Brain microvascular endothelial cell (primary cell): ENCODE measurements around the gene EXT2.

Experiments used
- DNase-seq: peaks from one replicate; pipeline ENCODE4 v3.0.0-alpha.2; 2020
- H3K27ac ChIP-seq: fragments of 250-450 bp; sonication (Bioruptor Pico); 2 replicates; pipeline ENCODE4 v1.5.1; 2020; ENCODE audit warnings: mild to moderate bottlenecking, moderate library complexity
- H3K27me3 ChIP-seq: fragments of 250-450 bp; sonication (Bioruptor Pico); replicated peaks from 2 replicates; pipeline ENCODE4 v1.5.1; 2020; ENCODE audit warnings: mild to moderate bottlenecking
- H3K36me3 ChIP-seq: fragments of 250-450 bp; sonication (Bioruptor Pico); replicated peaks from 2 replicates; pipeline ENCODE4 v1.5.1; 2020; ENCODE audit warnings: mild to moderate bottlenecking
- H3K4me3 ChIP-seq: 2 replicates; pipeline ENCODE4 v1.5.1; 2011; ENCODE audit warnings: low read depth, mild to moderate bottlenecking, control low read depth, low read length, moderate library complexity
- in situ Hi-C: cut with HindIII; loops from 2 replicates; pipeline ENCODE4 v1.10.0; 2017; ENCODE audit warnings: low sequenced_read_pairs, low pct_ligation_motif_present
- TF ChIP-seq, protein P1 (sequence below): IDR thresholded peaks from 2 replicates; pipeline ENCODE4 v1.5.1; 2011; ENCODE audit warnings: low read depth, mild to moderate bottlenecking, moderate library complexity, low read length, control low read depth, inconsistent platforms; ENCODE audit errors: missing control alignments

Gene EXT2

DNA sequence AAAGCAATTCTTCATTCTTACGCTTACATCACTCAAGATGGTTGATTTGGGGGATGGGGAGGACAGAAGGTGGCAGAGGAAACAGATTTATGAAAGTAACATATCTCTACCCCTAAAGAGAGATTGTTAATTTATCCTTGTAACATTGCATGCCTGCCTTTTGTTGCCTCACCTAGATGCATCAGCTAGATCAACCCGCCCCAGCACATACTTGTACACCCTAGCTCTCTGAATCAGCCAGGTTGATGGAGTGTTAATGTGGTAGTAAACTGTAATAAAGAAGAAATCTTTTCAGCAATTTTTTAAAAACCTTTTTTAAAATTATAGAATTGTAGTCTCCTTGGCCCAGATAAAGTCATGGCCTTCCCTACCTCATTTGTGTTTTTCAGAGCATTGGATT lies 51.5 kb downstream of the EXT2 start:
- TF ChIP-seq, protein P1, sequence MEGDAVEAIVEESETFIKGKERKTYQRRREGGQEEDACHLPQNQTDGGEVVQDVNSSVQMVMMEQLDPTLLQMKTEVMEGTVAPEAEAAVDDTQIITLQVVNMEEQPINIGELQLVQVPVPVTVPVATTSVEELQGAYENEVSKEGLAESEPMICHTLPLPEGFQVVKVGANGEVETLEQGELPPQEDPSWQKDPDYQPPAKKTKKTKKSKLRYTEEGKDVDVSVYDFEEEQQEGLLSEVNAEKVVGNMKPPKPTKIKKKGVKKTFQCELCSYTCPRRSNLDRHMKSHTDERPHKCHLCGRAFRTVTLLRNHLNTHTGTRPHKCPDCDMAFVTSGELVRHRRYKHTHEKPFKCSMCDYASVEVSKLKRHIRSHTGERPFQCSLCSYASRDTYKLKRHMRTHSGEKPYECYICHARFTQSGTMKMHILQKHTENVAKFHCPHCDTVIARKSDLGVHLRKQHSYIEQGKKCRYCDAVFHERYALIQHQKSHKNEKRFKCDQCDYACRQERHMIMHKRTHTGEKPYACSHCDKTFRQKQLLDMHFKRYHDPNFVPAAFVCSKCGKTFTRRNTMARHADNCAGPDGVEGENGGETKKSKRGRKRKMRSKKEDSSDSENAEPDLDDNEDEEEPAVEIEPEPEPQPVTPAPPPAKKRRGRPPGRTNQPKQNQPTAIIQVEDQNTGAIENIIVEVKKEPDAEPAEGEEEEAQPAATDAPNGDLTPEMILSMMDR, result no peak
- no peak for DNase-seq
- Histone ChIP-seq H3K4me3 (no peak overlapping the region), H3K36me3 (no peaks in the 10 kb centered on the region), H3K27me3 (no peaks in the 10 kb centered on the region), H3K27ac (no peak overlapping the region)
- in situ Hi-C loops, result no loop called here

DNA sequence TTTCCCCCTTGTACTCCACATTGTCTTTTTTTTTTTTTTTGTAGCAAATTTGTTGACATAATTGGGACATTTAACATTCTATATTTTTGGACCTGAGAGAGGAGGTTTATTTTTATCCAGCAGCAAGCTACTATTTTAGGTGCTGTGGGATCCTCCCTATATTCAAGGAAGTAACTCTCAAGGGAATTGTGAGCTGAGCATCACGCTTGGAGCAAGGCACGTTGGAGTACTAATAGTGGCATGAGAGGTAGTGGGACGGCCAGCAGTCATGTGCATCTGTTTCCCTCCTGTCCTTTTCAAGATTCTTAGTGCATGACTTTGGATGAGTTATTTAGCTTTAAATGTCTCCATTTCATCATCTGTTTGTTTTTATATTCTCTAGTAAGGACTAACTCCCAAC lies 52.3 kb downstream of the EXT2 start:
- H3K4me3 ChIP-seq, result no peak overlapping the region
- no peaks in the 10 kb centered on the region for H3K27me3 ChIP-seq
- no peaks in the 10 kb centered on the region for H3K36me3 ChIP-seq
- in situ Hi-C loops, result no loop called here
- no peak for DNase-seq
- TF ChIP-seq, protein P1, result no peak
- H3K27ac ChIP-seq, result no peak overlapping the region

DNA sequence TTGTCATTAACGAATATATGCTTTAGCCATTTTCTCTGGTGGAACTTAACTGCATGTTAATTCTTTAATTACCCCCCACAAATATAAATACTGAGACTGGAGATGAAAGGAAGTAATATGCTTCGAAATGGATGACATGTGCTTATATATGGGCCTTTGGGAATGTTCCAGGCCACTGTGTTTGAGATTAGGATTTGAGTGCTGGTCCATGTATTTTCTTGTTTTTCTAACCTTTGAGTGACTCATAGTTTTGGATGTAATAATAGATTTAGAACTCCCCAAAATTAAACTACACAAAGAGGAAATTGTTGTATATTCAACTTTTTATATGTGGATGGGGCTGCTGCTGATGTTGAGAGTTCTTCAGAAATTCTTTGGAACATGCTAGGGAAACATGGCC lies 54.2 kb downstream of the EXT2 start:
- peak; percentile 22 for DNase-seq
- TF ChIP-seq, protein P1, result no peak
- no peaks in the 10 kb centered on the region for H3K27me3 ChIP-seq
- H3K36me3 ChIP-seq, result no peaks in the 10 kb centered on the region
- no peak overlapping the region for H3K27ac ChIP-seq
- in situ Hi-C loops, result no loop called here
- H3K4me3 ChIP-seq, result no peak overlapping the region

DNA sequence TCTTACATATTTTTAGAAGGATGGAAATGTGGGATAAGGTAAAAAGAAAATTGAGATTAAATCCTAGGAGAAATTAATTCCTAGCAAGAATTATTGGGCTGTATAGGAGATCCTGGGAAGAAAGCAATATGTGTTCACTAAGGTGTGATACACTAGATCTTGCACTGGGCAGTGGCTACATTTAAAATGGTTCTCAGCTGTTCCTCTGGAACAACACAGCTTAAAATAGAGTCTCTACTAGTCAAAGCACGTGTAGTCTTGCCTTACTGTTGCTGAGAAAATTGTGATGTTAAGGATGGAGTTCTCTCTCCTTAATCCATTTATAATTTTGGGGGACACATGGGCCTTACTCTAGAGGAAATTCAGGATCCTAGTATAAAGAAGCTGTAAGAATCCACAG lies 54.9 kb downstream of the EXT2 start:
- TF ChIP-seq, protein P1, result no peak
- Histone ChIP-seq H3K27ac (no peak overlapping the region), H3K27me3 (no peaks in the 10 kb centered on the region), H3K4me3 (no peak overlapping the region), H3K36me3 (no peaks in the 10 kb centered on the region)
- no peak for DNase-seq
- in situ Hi-C loops, result no loop called here

DNA sequence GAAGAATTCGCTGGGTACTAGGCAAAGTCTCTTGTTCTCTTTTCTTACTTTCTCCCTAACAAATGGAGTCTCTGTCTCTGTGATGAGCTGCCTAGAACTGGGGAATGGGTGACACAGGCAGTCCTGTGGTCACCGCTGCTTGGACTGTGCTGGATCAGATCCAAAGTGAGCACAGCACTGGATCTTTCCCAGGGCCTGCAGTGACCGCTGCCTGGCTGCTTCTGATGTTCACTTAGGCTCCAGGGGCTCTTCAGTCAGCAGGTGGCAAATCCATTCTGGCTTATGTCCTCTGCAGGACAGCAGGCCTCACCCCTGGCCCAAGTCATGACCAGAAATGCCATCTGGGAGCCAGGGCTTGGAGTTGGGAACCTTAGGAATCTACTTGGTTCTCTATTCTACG lies 61.5 kb downstream of the EXT2 start:
- no peak for DNase-seq
- no peaks in the 10 kb centered on the region for H3K27me3 ChIP-seq
- no peak overlapping the region for H3K27ac ChIP-seq
- no peaks in the 10 kb centered on the region for H3K36me3 ChIP-seq
- in situ Hi-C loops, result no loop called here
- no peak overlapping the region for H3K4me3 ChIP-seq
- TF ChIP-seq, protein P1, result no peak

DNA sequence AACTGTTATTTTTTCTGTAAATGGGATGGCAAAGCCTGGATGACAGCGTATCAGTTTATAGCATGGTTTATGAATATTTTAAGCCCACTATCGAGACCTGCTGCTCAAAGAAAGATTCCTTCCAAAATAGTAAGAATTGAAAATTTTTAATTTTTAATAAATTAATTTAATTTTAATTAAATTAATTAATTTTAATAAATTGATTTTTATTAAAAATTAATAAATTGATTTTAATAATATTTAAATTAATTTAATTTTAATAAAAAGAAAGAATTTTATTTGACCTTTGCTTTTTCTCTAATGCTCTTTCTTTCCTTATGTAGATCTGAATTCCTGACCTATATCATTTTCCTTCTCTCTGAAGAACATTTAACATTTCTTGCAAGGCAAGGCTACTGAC lies 62.9 kb downstream of the EXT2 start:
- Histone ChIP-seq H3K27ac (no peak overlapping the region), H3K4me3 (no peak overlapping the region), H3K27me3 (no peaks in the 10 kb centered on the region), H3K36me3 (no peaks in the 10 kb centered on the region)
- in situ Hi-C loops, result no loop called here
- DNase-seq, result no peak
- TF ChIP-seq, protein P1, result no peak
